Spleen (tissue), 7 donors: ENCODE measurements around the gene DACT1.

Source experiments
- POLR2AphosphoS5 ChIP-seq, 3 donors: sonication (generic); formaldehyde crosslinking; IDR thresholded peaks; one replicate each; pipeline ENCODE4 v1.5.1; 2017; ENCODE audit warnings: antibody characterized with exemption in 3 of 3
- TF ChIP-seq, protein P1 (sequence below), 11 experiments: fragments of 200-600 bp in 7 of 11; fragments of 450-650 bp in 4 of 11; sonication (generic) in 4 of 11; IDR thresholded peaks in 8 of 11; conservative IDR thresholded peaks in 3 of 11; 1 replicate in 7 of 11; 2 replicates in 4 of 11; pipeline versions ENCODE4 v1.4.0 to v1.8.0; 2016 to 2021; ENCODE audit warnings: antibody characterized with exemption in 11 of 11, inconsistent platforms in 4 of 11, mild to moderate bottlenecking in 1 of 11
- donor health status: DM: no; HTN: no; CAD: no; lungs with moderate emphysema.
- donor health status: DM: no; HTN: no; CAD: no.
- donor health status: DM: no; HTN: no; CAD: no.

DNA sequence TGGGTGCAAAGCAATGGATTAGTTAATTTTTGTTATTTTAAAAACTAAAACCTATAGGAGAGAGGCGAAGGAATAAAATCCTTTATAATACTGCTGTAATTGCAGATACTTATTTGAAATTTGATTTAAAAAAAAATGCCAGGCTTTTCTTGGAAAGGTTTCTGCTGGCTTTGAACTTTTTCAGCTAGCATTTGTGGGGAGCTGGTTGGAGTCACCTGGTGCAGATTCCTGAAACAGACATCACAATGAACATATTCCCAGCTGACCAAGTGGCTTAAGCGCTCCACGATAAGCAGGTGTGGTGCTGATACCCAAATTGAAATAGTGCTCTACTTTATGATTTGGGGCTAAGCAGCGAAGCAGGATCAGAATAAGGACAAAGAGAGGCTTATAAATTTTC, 42.9 kb downstream of the DACT1 start:
- no peak for TF ChIP-seq POLR2AphosphoS5 (IDR thresholded peaks at IDR 0.05)
- TF ChIP-seq, protein P1, sequence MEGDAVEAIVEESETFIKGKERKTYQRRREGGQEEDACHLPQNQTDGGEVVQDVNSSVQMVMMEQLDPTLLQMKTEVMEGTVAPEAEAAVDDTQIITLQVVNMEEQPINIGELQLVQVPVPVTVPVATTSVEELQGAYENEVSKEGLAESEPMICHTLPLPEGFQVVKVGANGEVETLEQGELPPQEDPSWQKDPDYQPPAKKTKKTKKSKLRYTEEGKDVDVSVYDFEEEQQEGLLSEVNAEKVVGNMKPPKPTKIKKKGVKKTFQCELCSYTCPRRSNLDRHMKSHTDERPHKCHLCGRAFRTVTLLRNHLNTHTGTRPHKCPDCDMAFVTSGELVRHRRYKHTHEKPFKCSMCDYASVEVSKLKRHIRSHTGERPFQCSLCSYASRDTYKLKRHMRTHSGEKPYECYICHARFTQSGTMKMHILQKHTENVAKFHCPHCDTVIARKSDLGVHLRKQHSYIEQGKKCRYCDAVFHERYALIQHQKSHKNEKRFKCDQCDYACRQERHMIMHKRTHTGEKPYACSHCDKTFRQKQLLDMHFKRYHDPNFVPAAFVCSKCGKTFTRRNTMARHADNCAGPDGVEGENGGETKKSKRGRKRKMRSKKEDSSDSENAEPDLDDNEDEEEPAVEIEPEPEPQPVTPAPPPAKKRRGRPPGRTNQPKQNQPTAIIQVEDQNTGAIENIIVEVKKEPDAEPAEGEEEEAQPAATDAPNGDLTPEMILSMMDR (IDR thresholded peaks at IDR 0.05 in 8 of 11, conservative IDR thresholded peaks at IDR 0.05 in 3 of 11), result no peak
